SIG-M5 treated with dmso at 0.1 percent for 504 hours (cell line): ENCODE data around the gene C20orf204.
A peak's percentile ranks its signal among the peaks of the same experiment; 100 is the strongest.

Experiments
- DNase-seq: peaks from one replicate; lab custom pipeline; 2025; ENCODE audit not compliant: unreplicated experiment; lab: John Stamatoyannopoulos, UW

C20orf204 gene

GRCh38 chr20:64055396-64055892 lies 19.5 kb downstream of the C20orf204 start:
- DNase-seq: no peak

- DNase-seq: no peak
Measured at GRCh38 chr20:64055893-64056638, 20.1 kb downstream of the C20orf204 start.

GRCh38 chr20:64056639-64056888 lies 20.6 kb downstream of the C20orf204 start:
- no peak for DNase-seq

- DNase-seq: no peak
Measured at GRCh38 chr20:64056889-64057627, 21.1 kb downstream of the C20orf204 start.

- DNase-seq: peak; percentile 64
Measured at GRCh38 chr20:64057628-64058498, 21.9 kb downstream of the C20orf204 start.

GRCh38 chr20:64058536-64058935 lies 22.6 kb downstream of the C20orf204 start:
- DNase-seq: no peak

GRCh38 chr20:64062276-64062595 lies 26.3 kb downstream of the C20orf204 start:
- DNase-seq: no peak

- peak; percentile 96 for DNase-seq
Measured at GRCh38 chr20:64062596-64063388, 26.8 kb downstream of the C20orf204 start, which contains the start of gene TCEA2. TSS of gene TCEA2 (plus strand) at chr20:64063198. CDS start at chr20:64063313, 115 bp downstream.

GRCh38 chr20:64063389-64064144 lies 27.6 kb downstream of the C20orf204 start:
- DNase-seq: no peak

- DNase-seq: no peak
Measured at GRCh38 chr20:64064145-64064698, 28.2 kb downstream of the C20orf204 start.

- DNase-seq: no peak
Measured at GRCh38 chr20:64065062-64065973, 29.3 kb downstream of the C20orf204 start.

- peak; percentile 37 for DNase-seq
Measured at GRCh38 chr20:64065974-64066343, 30.0 kb downstream of the C20orf204 start.

GRCh38 chr20:64067005-64067632 lies 31.1 kb downstream of the C20orf204 start:
- no peak for DNase-seq

- DNase-seq: no peak
Measured at GRCh38 chr20:64067733-64068307, 31.8 kb downstream of the C20orf204 start.

GRCh38 chr20:64068386-64069208 lies 32.6 kb downstream of the C20orf204 start:
- no peak for DNase-seq

- DNase-seq: no peak
Measured at GRCh38 chr20:64069209-64069613, 33.2 kb downstream of the C20orf204 start.

- no peak for DNase-seq
Measured at GRCh38 chr20:64069614-64070243, 33.7 kb downstream of the C20orf204 start.
